Colonic mucosa (tissue), 4 donors: ENCODE data around the gene YIF1A. TPM values are rescaled to one million over a fixed set of nuclear protein-coding genes. Genes with fewer than 3 reads are reported as not detected.
"Not testable (repeated sequence)": the region's sequence is repeated elsewhere in the genome, so short reads cannot be mapped to it uniquely, and the experiment has no call there.

Source experiments
- DNase-seq: peaks from one replicate; pipeline ENCODE4 v3.0.0-alpha.2; 2020
- H3K27ac ChIP-seq: fragments of 200-600 bp; one replicate; pipeline ENCODE4 v1.8.0; 2021
- H3K27me3 ChIP-seq: fragments of 200-600 bp; one replicate; pipeline ENCODE4 v1.8.0; 2021
- H3K36me3 ChIP-seq: fragments of 200-600 bp; one replicate; pipeline ENCODE4 v1.8.0; 2021
- H3K4me1 ChIP-seq: fragments of 200-600 bp; one replicate; pipeline ENCODE4 v1.8.0; 2021; ENCODE audit warnings: mild to moderate bottlenecking
- H3K4me3 ChIP-seq: fragments of 200-600 bp; one replicate; pipeline ENCODE4 v1.8.0; 2021
- H3K9ac ChIP-seq, 2 donors: one replicate each; pipeline ENCODE4 v1.7.0; 2013; ENCODE audit warnings: control low read depth in 2 of 2, low read depth in 2 of 2, low read length in 2 of 2
- H3K9me3 ChIP-seq: fragments of 200-600 bp; one replicate; pipeline ENCODE4 v1.8.0; 2021
- CTCF ChIP-seq: fragments of 200-600 bp; IDR thresholded peaks from one replicate; pipeline ENCODE4 v1.8.0; 2022; ENCODE audit warnings: antibody characterized with exemption, mild to moderate bottlenecking
- intact Hi-C: fragments of 100-400 bp; cut with DNase I; formaldehyde crosslinking; loops from one replicate; pipeline ENCODE4 v1.14.1; 2022
- total RNA-seq, 2 donors: library from RNA; stranded (reverse); fragmentation: NEBNext Ultra II Directional in 1 of 2; extraction: Animal tissue kit (Norgen Biotek cat#: 25700) in 1 of 2; gene quantifications; one replicate each; pipeline ENCODE4 v1.2.1, GENCODE V29; 2021
- donor health status: healthy.
- donor health status: DM: no; HTN: no; CAD: no.
- donor health status: DM: no; HTN: no; CAD: no.

YIF1A gene
- total RNA-seq, 2 donors from 2014 or later: 87.4 to 159 TPM

GRCh38 chr11:66278363-66279091, 10.4 kb downstream of the YIF1A start:
- Histone ChIP-seq H3K27ac (no peak overlapping the region), H3K9ac (no peak overlapping the region), H3K36me3 (peaks cover 8% of the 10 kb centered on the region), H3K9me3 (no peaks in the 10 kb centered on the region), H3K4me1 (no peaks in the 10 kb centered on the region), H3K27me3 (no peaks in the 10 kb centered on the region), H3K4me3 (no peak overlapping the region)
- DNase-seq: no peak
- TF ChIP-seq CTCF: no peak
- intact Hi-C loops: no loop called here

DNA sequence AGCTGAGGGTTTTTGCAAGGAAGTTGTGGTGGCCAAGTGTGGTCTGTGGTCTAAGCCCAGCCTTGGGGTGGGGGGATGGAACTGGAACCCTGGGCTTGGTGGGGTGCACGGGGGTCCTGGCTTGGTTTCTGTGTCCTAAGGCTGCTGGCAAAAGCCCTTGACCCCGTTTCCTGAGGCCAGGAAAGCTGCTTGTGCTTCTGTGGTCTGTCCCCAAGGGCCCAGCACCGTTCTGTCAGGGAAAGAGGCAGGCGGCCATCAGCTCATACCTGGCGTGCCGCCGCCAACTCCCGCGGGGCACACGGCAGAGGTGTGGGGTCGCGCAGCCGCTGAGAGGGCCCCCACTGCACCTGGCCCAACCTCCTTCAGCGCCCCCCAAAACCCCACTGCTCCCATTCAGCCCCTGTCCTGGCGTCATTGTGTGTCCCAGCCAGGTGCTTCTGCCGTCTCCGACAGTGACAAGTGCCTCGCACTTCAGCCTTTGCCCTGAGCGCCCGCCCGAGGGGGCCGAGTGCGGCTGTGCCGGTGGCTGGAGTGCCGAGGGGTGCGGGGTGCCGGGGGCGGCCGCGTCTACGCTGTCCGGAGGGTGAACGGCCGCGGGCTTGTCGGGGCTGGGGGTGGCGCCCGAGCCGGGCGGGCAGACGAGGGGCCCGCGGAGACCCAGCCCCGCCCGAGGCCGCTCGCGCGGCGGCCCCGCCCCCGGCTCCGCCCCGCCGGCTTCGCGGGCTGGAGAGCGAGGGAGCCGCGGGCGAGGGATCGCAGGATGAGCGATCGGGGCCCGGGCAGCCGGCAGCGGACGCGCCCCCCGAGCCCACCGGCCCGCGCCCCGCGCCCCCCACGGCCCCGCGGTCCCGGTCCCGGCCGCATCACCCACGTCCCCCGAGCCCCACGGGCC, 11.2 kb downstream of the YIF1A start, which contains the start of gene CNIH2:
TSS of gene CNIH2 (plus strand) at position 705 of the 892 bp plus-strand sequence. CDS start 282 bp downstream, outside the sequence.
- Histone ChIP-seq H3K36me3 (peaks cover 13% of the 10 kb centered on the region), H3K4me1 (no peaks in the 10 kb centered on the region), H3K27ac (no peak within 1 kb of the TSS), H3K9ac (peak within 1 kb of the TSS in 1 of 2 donors; percentile 8), H3K9me3 (no peaks in the 10 kb centered on the region), H3K4me3 (peak within 1 kb of the TSS; percentile 24), H3K27me3 (no peaks in the 10 kb centered on the region)
- TF ChIP-seq CTCF: no peak
- intact Hi-C loops: no loop called here
- DNase-seq: no peak

GRCh38 chr11:66277064-66277463, 11.9 kb downstream of the YIF1A start:
- H3K27me3 ChIP-seq, intact Hi-C loops, DNase-seq, H3K9me3 ChIP-seq, H3K4me3 ChIP-seq, H3K9ac ChIP-seq, H3K27ac ChIP-seq, H3K4me1 ChIP-seq: not testable (repeated sequence)
- H3K36me3 ChIP-seq: peaks cover 13% of the 10 kb centered on the region

DNA sequence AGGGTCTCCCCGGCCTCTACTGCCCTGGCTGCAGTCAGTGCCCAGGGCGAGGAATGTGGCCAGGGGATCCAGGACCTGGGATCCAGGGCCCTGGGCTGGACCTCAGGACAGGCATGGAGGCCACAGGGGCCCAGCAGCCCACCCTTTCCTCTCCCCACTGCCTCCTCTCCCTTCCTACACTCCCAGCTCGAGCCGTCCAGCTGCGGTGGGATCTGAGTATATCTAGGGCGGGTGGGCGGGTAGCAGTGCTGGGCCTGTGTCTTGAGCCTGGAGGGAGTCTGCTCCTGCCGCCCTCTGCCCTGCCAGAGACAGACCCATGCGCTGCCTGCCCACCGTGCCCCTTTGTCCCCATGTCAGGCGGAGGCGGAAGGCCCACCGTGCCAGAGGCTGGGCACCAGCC, 12.3 kb downstream of the YIF1A start:
- H3K27ac ChIP-seq, H3K4me3 ChIP-seq, H3K9ac ChIP-seq, H3K9me3 ChIP-seq, intact Hi-C loops, DNase-seq, H3K4me1 ChIP-seq, H3K27me3 ChIP-seq: not testable (repeated sequence)
- H3K36me3 ChIP-seq: peaks cover 13% of the 10 kb centered on the region

DNA sequence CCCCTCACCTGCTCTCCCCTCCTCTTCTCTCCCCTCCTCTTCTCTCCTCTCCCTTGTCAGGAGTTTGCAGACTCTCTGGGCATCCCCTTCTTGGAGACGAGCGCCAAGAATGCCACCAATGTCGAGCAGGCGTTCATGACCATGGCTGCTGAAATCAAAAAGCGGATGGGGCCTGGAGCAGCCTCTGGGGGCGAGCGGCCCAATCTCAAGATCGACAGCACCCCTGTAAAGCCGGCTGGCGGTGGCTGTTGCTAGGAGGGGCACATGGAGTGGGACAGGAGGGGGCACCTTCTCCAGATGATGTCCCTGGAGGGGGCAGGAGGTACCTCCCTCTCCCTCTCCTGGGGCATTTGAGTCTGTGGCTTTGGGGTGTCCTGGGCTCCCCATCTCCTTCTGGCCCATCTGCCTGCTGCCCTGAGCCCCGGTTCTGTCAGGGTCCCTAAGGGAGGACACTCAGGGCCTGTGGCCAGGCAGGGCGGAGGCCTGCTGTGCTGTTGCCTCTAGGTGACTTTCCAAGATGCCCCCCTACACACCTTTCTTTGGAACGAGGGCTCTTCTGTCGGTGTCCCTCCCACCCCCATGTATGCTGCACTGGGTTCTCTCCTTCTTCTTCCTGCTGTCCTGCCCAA, 12.8 kb downstream of the YIF1A start:
- no peak for TF ChIP-seq CTCF
- intact Hi-C loops: no loop called here
- Histone ChIP-seq H3K27ac (no peak overlapping the region), H3K4me1 (no peaks in the 10 kb centered on the region), H3K36me3 (peaks cover 13% of the 10 kb centered on the region), H3K9ac (no peak overlapping the region), H3K4me3 (no peak overlapping the region), H3K27me3 (no peaks in the 10 kb centered on the region), H3K9me3 (no peaks in the 10 kb centered on the region)
- DNase-seq: no peak

DNA sequence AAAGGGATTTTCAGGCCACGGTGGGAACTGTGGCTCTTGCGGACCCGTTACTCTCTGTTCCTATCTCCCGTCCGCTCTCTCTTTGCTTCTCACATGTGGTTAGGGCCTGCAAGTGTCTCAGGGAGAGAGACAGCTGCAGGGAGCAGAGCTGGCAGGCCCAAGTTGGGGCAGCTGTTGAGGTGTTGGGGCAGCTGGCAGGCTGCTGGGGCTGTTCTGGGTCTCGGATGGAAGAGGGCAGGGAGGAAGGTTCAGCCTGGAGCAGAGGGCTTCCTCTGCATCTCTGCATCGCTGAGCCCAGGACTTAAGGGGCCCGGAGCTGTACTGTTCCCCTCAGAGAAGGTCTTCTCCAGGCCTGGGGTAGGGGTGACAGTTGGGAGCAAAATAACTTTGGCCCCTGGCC, 13.5 kb downstream of the YIF1A start:
- H3K9ac ChIP-seq: no peak overlapping the region
- TF ChIP-seq CTCF: no peak
- no peak overlapping the region for H3K27ac ChIP-seq
- no peak overlapping the region for H3K4me3 ChIP-seq
- peaks cover 13% of the 10 kb centered on the region for H3K36me3 ChIP-seq
- H3K27me3 ChIP-seq: no peaks in the 10 kb centered on the region
- no peaks in the 10 kb centered on the region for H3K4me1 ChIP-seq
- H3K9me3 ChIP-seq: no peaks in the 10 kb centered on the region
- no peak for DNase-seq
- intact Hi-C loops: no loop called here
